Glutamatergic neuron (in vitro differentiated cells): ENCODE results near the gene RYR1. TPM values are rescaled to one million over a fixed set of nuclear protein-coding genes. Genes with fewer than 3 reads are reported as not detected.
"Not testable (repeated sequence)": the region's sequence is repeated elsewhere in the genome, so short reads cannot be mapped to it uniquely, and the experiment has no call there.

Experiments used
- DNase-seq: peaks from one replicate; pipeline ENCODE4 v3.0.0; 2022
- H3K27ac Mint-ChIP-seq: one replicate; pipeline ENCODE4 v1.8.0; 2020; ENCODE audit warnings: mild to moderate bottlenecking, mixed read lengths, inconsistent platforms; ENCODE audit not compliant: unreplicated experiment
- H3K27me3 Mint-ChIP-seq: one replicate; pipeline ENCODE4 v1.8.0; 2020; ENCODE audit warnings: mild to moderate bottlenecking, moderate library complexity, mixed read lengths, inconsistent platforms; ENCODE audit not compliant: unreplicated experiment
- H3K36me3 Mint-ChIP-seq: one replicate; pipeline ENCODE4 v1.8.0; 2020; ENCODE audit warnings: mild to moderate bottlenecking, mixed read lengths, inconsistent platforms; ENCODE audit not compliant: unreplicated experiment
- H3K4me1 Mint-ChIP-seq: one replicate; pipeline ENCODE4 v1.8.0; 2020; ENCODE audit warnings: mild to moderate bottlenecking, low read depth, mixed read lengths, inconsistent platforms; ENCODE audit not compliant: unreplicated experiment
- H3K4me3 Mint-ChIP-seq: one replicate; pipeline ENCODE4 v1.8.0; 2020; ENCODE audit warnings: mild to moderate bottlenecking, mixed read lengths, inconsistent platforms; ENCODE audit not compliant: unreplicated experiment
- H3K9me3 Mint-ChIP-seq: one replicate; pipeline ENCODE4 v1.8.0; 2020; ENCODE audit warnings: mild to moderate bottlenecking, moderate library complexity, mixed read lengths, inconsistent platforms; ENCODE audit not compliant: unreplicated experiment
- total RNA-seq: library from RNA; stranded (reverse); fragmentation: NEBNext Ultra II Directional; extraction: Animal tissue kit (Norgen Biotek cat#: 25700); gene quantifications from one replicate; pipeline ENCODE4 v1.2.1, GENCODE V29; 2021; ENCODE audit not compliant: unreplicated experiment
- TF ChIP-seq, protein P1 (sequence below): fragments of 200-600 bp; sonication (generic); IDR thresholded peaks from one replicate; pipeline ENCODE4 v1.5.0; 2021; ENCODE audit not compliant: partially characterized antibody, unreplicated experiment

Gene RYR1
- total RNA-seq, 1 donor from 2014 or later: 117 TPM

DNA sequence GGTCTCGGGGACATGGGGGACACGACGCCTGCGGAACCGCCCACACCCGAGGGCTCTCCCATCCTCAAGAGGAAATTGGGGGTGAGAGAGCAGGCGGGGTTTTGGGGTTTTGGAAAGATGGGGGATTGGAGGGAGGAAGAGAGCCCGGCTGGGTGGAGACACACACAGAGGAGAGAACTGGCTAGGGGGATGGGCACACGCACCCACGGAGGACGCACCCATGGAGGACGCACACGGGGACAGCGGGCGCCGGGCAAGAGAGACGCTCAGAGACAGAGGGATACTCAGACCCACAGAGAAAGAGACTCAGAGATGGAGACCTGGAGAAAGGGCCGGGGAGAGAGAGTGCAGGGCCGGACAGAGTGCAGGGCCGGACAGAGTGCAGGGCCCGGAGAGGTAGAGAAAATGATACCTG lies 132.2 kb downstream of the RYR1 start:
- Mint-ChIP-seq H3K4me1 (no peaks in the 10 kb centered on the region), H3K27ac (no peak overlapping the region), H3K9me3 (peaks cover 4% of the 10 kb centered on the region), H3K27me3 (peaks cover 13% of the 10 kb centered on the region), H3K4me3 (no peak overlapping the region), H3K36me3 (no peaks in the 10 kb centered on the region)
- no peak for DNase-seq
- TF ChIP-seq, protein P1, sequence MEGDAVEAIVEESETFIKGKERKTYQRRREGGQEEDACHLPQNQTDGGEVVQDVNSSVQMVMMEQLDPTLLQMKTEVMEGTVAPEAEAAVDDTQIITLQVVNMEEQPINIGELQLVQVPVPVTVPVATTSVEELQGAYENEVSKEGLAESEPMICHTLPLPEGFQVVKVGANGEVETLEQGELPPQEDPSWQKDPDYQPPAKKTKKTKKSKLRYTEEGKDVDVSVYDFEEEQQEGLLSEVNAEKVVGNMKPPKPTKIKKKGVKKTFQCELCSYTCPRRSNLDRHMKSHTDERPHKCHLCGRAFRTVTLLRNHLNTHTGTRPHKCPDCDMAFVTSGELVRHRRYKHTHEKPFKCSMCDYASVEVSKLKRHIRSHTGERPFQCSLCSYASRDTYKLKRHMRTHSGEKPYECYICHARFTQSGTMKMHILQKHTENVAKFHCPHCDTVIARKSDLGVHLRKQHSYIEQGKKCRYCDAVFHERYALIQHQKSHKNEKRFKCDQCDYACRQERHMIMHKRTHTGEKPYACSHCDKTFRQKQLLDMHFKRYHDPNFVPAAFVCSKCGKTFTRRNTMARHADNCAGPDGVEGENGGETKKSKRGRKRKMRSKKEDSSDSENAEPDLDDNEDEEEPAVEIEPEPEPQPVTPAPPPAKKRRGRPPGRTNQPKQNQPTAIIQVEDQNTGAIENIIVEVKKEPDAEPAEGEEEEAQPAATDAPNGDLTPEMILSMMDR: no peak

DNA sequence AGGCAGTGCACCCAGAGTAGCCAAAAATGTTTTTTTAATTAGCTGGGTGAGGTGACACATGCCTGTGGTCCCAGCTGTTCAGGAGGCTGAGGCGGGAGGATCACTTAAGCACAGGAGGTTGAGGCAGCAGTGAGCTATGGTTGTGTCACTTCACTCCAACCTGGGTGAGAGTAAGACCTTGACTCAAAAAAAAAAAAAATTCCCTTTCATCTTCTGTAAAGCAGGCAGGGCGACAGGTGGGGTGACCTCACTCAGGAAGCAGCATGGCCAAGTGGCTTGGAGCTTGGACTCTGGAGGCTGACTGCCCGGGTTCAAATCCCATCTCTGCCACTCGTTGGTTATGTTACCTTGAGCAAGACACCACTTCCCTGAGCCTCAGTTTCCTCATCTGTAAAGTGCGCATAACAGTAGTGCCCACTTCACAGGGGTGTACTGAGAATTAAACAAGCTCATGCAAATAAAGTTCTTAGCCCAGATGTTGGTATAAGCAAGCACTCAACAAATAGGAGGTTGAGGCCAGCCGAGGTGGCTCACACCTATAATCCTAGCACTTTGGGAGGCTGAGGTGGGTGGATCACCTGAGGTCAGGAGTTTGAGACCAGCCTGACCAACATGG lies 136.0 kb downstream of the RYR1 start:
- Mint-ChIP-seq H3K4me1 (no peaks in the 10 kb centered on the region), H3K9me3 (no peaks in the 10 kb centered on the region), H3K4me3 (no peak overlapping the region), H3K27me3 (peaks cover 3% of the 10 kb centered on the region), H3K27ac (no peak overlapping the region), H3K36me3 (no peaks in the 10 kb centered on the region)
- DNase-seq: no peak
- TF ChIP-seq, protein P1: no peak

DNA sequence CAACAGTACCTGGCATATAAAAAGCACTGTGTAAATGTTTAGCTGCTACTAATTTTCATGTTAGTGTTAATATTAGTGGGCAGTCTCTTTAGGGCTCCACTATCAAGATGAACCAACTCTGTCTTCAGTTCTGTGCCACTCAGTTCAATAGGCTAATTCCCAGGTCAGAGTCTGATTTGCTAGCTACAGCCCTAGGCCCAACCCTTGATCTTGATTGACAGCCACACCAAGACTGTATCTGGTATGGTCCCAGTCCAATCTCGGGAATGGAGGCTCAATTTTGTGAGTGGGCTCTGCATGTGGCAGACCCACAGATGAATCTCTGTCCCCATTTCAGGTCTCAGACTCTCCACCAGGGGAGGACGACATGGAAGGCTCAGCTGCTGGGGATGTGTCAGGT lies 138.2 kb downstream of the RYR1 start:
- H3K4me3 Mint-ChIP-seq: no peak overlapping the region
- peaks cover 2% of the 10 kb centered on the region for H3K27me3 Mint-ChIP-seq
- no peaks in the 10 kb centered on the region for H3K36me3 Mint-ChIP-seq
- TF ChIP-seq, protein P1: no peak
- no peaks in the 10 kb centered on the region for H3K4me1 Mint-ChIP-seq
- no peak for DNase-seq
- no peaks in the 10 kb centered on the region for H3K9me3 Mint-ChIP-seq
- no peak overlapping the region for H3K27ac Mint-ChIP-seq

GRCh38 chr19:38577826-38578225 lies 144.3 kb downstream of the RYR1 start:
- DNase-seq: no peak
- H3K9me3 Mint-ChIP-seq: no peaks in the 10 kb centered on the region
- no peaks in the 10 kb centered on the region for H3K4me1 Mint-ChIP-seq
- no peak overlapping the region for H3K27ac Mint-ChIP-seq
- H3K27me3 Mint-ChIP-seq: no peaks in the 10 kb centered on the region
- no peak overlapping the region for H3K4me3 Mint-ChIP-seq
- TF ChIP-seq, protein P1: no peak
- no peaks in the 10 kb centered on the region for H3K36me3 Mint-ChIP-seq

DNA sequence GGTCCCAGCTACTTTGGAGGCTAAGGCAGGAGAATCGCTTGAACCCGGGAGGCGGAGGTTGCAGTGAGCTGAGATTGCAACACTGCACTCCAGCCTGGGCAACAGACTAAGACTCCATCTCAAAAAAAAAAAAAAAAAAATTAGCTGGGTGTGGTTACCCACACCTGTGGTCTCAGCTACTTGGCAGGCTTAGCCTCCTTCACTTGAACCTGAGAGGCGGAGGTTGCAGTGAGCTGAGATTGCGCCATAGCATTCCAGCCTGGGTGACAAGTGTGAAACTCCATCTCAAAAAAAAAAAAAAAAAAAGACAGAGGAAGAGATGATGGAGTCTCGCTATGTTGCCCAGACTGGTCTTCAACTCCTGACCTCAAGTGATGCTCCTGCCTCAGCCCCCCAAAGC lies 145.8 kb downstream of the RYR1 start:
- H3K36me3 Mint-ChIP-seq, H3K9me3 Mint-ChIP-seq, H3K4me1 Mint-ChIP-seq, DNase-seq, H3K27me3 Mint-ChIP-seq, H3K4me3 Mint-ChIP-seq, H3K27ac Mint-ChIP-seq: not testable (repeated sequence)
